Effector memory CD8-positive, alpha-beta T cell (primary cell): ENCODE results near the gene C3.

ENCODE experiments used
- ATAC-seq: fragments of 150-1000 bp; cut with Tn5 transposase; replicated peaks from 2 replicates; pipeline ENCODE4 v1.10.0; 2021; ENCODE audit warnings: mild to moderate bottlenecking, moderate library complexity
- DNase-seq, 3 experiments: peaks; one replicate each; pipeline ENCODE4 v3.0.0; 2021
- H3K27ac Mint-ChIP-seq, 2 donors: one replicate each; pipeline ENCODE4 v1.8.0; 2022; ENCODE audit warnings: mild to moderate bottlenecking in 2 of 2, mixed read lengths in 2 of 2, moderate library complexity in 2 of 2
- H3K27me3 Mint-ChIP-seq, 2 donors: one replicate each; pipeline ENCODE4 v1.8.0; 2022; ENCODE audit warnings: mixed read lengths in 2 of 2
- H3K36me3 Mint-ChIP-seq: one replicate; pipeline ENCODE4 v1.8.0; 2022; ENCODE audit warnings: mild to moderate bottlenecking, moderate library complexity, mixed read lengths; ENCODE audit not compliant: insufficient read depth
- H3K4me1 Mint-ChIP-seq, 2 donors: one replicate each; pipeline ENCODE4 v1.8.0; 2022; ENCODE audit warnings: low read depth in 2 of 2, mixed read lengths in 2 of 2
- H3K4me3 Mint-ChIP-seq, 2 donors: one replicate each; pipeline ENCODE4 v1.8.0; 2022; ENCODE audit warnings: mild to moderate bottlenecking in 2 of 2, mixed read lengths in 2 of 2, moderate library complexity in 2 of 2
- H3K9me3 Mint-ChIP-seq, 2 donors: one replicate each; pipeline ENCODE4 v1.8.0; 2022; ENCODE audit warnings: mixed read lengths in 2 of 2

Gene C3

DNA sequence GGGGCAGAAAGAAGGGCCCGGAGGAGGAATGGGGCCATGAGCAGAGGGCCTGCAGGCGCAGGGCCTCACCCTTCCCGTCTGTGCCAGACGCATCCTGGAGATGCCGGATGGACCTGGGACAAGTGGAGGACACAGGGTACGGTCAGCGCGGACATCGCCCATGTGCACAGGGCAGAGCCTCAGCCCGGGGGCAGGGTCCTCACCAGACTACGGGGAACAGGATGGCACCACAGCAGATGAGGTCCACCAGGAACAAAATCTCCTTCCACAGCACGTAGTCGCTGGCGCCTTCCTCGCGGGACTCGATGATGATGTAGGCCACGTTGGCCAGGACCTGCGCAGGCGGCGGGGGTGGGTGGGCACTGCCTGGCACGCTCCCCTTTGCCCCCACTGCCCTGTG lies 11.4 kb upstream of the C3 start:
- Mint-ChIP-seq H3K9me3 (no peaks in the 10 kb centered on the region), H3K4me1 (peaks cover 17 to 20% of the 10 kb centered on the region in 2 donors), H3K4me3 (no peak overlapping the region), H3K27me3 (no peaks in the 10 kb centered on the region), H3K27ac (no peak overlapping the region), H3K36me3 (peaks cover 26% of the 10 kb centered on the region)
- no peak for DNase-seq
- no peak for ATAC-seq

DNA sequence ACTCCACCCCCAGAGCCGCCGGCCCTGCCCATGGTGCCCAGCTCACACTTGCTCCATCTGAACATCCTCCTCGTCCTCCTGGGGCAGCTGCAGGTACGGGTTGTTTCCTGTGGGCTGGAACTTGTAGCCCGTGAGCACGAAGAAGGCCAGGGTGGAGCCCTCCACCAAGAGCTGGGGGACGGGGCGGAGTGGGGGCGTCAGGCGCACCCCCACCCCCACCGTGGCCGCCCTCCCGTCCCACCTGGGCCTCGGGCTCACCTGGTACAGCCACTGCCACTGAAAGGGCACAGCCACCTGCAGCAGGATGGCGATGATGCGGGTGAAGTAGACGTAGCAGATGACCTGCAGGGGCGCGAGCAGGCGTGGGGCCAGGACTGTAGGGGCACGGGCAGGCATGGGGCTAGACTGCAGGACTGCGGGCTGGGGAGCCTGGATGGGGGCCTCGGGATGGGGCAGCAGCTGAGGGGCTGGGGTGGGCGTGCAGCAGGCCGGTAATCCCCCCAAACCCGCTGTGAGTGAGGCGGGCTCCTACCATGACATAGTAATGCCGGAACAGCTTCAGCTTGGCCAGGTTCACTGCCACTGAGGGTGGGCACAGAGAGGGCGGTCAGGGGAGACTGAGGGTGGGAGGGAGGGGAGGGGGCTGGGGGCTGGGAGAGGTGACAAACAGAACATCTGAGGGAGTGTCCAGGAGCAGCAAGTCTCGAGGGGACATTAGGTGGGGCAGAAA lies 10.7 kb upstream of the C3 start:
- Mint-ChIP-seq H3K27ac (no peak overlapping the region), H3K4me1 (peaks cover 12 to 14% of the 10 kb centered on the region in 2 donors), H3K27me3 (no peaks in the 10 kb centered on the region), H3K9me3 (no peaks in the 10 kb centered on the region), H3K36me3 (peaks cover 19% of the 10 kb centered on the region), H3K4me3 (no peak overlapping the region)
- DNase-seq = no peak
- ATAC-seq = no peak

DNA sequence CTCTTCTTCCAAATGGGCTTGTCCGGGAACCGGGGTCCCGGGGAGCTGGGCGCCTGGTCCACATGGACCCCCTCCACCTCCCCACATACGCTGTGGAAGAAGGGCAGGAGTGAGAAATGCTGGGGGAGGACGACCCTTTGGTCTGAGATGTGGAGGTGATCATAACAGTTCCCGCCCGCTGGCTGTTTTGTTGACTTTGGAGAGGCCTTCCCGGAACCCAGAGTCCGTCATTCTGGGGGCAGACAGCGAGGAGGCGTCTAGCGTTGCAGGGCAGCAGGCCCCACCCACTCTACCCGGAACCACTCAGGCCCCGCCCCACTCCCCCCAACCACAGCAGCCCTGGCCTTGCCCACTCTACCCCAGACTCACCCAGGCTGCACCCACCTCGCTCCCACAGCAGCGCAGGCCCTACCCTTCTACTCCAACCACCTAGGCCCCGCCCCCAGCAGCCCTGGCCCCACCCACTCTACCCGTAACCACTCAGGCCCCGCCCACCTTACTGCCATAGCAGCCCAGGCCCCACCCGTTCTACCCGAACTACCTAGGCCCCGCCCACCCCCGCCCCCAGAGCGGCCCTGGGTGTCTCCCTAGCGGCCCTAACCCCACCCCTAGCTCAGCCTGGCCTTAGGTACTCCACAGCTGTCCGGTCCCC lies 9.8 kb upstream of the C3 start:
- no peaks in the 10 kb centered on the region for H3K27me3 Mint-ChIP-seq

DNA sequence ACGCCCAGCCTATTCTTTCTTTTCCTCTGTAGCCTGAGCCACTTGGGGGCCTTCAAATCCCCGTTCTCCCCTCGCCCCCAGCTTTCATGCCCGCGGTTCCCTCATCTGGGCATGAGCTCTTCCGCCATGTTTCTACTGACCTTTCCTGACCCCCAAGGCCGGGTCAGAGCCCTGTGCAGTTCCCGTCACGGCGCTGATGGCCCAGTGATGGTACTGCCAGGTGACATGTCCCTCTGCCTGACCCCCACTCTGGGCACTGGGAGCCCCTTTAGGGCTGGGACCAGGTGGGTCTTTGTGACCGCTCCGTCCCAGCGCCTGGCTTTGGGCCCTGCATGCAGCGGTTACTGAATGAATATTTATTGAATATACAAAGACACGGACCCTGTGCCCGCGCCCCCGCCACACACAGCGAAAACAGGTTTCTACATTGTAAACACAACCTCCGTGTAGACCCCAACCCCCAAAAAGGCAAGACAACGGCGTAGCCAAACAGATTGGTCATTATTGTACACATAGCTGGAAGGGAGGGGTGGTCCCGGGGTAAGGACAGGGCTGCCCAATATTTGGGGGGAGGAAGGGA lies 9.2 kb upstream of the C3 start:
- Mint-ChIP-seq H3K4me1 (peaks cover 16 to 19% of the 10 kb centered on the region in 2 donors), H3K36me3 (peaks cover 13% of the 10 kb centered on the region), H3K4me3 (no peak overlapping the region), H3K9me3 (no peaks in the 10 kb centered on the region), H3K27ac (no peak overlapping the region), H3K27me3 (no peaks in the 10 kb centered on the region)
- no peak for DNase-seq
- no peak for ATAC-seq

More for the DNA sequence above, 9.8 kb upstream of the C3 start:
- Mint-ChIP-seq H3K36me3 (peaks cover 17% of the 10 kb centered on the region), H3K4me3 (no peak overlapping the region), H3K27ac (no peak overlapping the region), H3K9me3 (no peaks in the 10 kb centered on the region), H3K4me1 (peaks cover 11 to 14% of the 10 kb centered on the region in 2 donors)
- DNase-seq (no peak), ATAC-seq (no peak)

DNA sequence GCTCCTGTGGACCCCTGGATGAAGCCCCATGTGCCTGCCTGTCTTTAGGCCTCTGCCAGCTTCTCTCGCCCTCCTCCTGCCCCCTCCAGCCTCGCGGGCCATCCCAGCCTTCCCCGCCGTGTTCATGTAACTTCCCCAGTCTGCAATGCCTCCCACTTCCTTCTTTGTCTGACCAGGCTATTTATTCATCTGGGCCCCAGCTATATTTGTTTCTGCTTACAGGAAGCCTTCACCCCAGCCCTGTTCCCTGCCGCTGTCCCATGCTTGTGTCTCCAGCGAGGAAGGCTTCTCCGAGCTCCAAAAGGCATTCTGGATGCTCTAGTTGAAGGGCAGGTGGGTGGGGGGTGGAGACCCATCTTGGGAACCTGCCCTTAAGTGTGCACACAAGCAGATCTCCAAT lies 7.9 kb upstream of the C3 start:
- Mint-ChIP-seq H3K9me3 (no peaks in the 10 kb centered on the region), H3K27me3 (no peaks in the 10 kb centered on the region), H3K36me3 (peaks cover 9% of the 10 kb centered on the region), H3K27ac (peak overlapping the region in 1 of 2 donors; percentile 84), H3K4me1 (peaks cover 20 to 24% of the 10 kb centered on the region in 2 donors), H3K4me3 (peak overlapping the region in 1 of 2 donors; percentile 29)
- ATAC-seq = no peak
- no peak for DNase-seq

DNA sequence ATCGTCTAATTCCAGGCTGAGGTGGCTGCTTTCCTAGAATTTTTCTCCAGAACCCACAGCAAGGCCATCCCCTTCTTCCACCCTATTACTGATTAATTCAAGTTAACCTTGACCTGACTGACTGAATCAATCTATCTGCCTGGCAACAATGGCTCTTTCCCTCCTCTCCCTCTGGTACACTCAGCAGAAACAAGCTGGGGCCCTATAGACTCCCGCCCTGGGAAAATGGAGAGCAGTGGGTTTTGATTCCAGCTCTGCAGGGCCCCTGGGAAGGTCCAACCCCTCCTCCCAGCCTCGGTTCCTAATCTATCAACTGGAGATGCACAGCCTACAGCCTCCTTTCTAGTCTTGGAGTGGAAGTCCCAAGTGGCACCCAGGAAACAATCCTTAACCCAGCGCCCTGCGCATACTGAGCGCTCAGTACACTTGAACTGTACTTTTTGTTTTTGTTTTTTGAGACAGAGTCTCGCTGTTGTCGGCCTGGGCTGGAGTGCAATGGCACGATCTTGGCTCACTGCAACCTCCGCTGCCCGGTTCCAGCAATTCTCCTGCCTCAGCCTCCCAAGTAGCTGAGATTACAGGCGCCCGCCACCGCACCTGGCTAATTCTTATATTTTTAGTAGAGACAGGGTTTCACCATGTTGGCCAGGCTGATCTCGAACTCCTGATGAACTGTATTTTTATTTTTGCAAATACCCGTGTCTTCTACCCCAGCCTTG lies 5.2 kb upstream of the C3 start:
- H3K4me1 Mint-ChIP-seq = peaks cover 13 to 20% of the 10 kb centered on the region in 2 donors
- ATAC-seq (no peak), DNase-seq (no peak)
- no peaks in the 10 kb centered on the region for H3K27me3 Mint-ChIP-seq
- no peak overlapping the region for H3K4me3 Mint-ChIP-seq
- H3K9me3 Mint-ChIP-seq = no peaks in the 10 kb centered on the region
- H3K27ac Mint-ChIP-seq = no peak overlapping the region
- H3K36me3 Mint-ChIP-seq = peaks cover 2% of the 10 kb centered on the region

DNA sequence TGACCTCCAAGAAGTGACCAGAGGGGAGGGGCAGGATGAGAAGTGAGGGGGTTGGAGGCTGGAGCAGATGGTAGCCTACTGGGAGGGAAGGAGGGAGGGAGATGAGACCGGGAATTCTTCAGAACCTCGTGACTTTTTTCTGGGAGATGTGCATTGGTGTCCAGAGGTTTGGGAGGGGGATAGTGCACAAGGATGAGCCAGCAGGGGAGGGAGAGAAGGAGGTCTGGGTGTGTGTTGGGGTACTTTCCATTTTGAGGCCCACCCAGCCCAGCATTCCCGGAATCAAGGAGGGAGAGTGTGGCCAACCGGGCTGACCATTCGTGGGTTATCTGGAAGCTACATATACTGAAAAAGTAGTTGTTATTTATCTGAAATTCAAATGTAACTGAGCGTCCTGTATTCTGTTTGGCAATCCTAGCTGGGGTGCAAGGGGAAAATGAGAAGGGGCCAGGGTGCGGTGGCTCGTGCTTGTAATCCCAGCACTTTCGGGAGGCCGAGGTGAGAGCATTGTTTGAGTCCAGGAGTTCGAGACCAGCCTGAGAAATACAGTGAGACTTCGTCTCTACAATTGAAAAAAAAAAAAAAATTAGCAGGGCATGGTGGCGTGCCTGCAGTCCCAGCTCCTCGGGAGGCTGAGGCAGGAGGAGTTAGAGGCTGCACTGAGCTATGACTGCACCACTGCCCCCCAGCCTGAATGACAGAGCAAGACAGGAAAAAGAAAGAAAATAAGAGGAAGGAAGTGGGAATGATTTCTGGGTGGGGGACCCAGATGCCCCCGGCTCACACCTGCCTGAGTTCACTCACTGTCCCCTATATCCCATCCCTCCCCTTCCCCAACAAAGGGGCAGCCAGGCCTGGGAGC lies 4.4 kb upstream of the C3 start:
- no peak overlapping the region for H3K4me3 Mint-ChIP-seq
- H3K4me1 Mint-ChIP-seq = peaks cover 14 to 25% of the 10 kb centered on the region in 2 donors
- no peak for ATAC-seq
- peaks cover 2% of the 10 kb centered on the region for H3K36me3 Mint-ChIP-seq
- no peaks in the 10 kb centered on the region for H3K9me3 Mint-ChIP-seq
- no peak for DNase-seq
- H3K27me3 Mint-ChIP-seq = no peaks in the 10 kb centered on the region
- peak overlapping the region; percentile 56 to 83 for H3K27ac Mint-ChIP-seq

DNA sequence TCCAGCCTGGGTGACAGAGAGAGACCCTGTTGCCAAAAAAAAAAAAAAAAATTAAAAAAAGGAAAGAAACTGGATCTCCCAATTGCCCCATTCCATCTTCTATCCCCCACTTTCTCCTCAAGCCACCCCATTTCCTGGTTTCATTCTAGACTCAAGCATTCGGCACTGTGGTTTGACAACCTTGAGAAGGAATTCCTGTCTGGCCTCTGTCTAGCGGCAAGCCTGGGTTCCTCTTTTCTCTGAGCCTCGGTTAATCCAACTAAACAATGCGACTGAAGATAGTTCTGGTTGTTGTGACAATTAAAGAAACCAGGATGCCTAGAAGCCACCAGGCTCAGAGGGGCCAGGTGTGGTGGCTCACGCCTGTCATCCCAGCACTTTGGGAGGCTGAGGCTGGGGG lies 3.3 kb upstream of the C3 start:
- no peak for DNase-seq
- ATAC-seq = peak; percentile 24
- H3K27ac Mint-ChIP-seq = peak overlapping the region in 1 of 2 donors; percentile 83
- H3K36me3 Mint-ChIP-seq = peaks cover 2% of the 10 kb centered on the region
- no peaks in the 10 kb centered on the region for H3K9me3 Mint-ChIP-seq
- H3K4me1 Mint-ChIP-seq = peaks cover 23 to 26% of the 10 kb centered on the region in 2 donors
- no peaks in the 10 kb centered on the region for H3K27me3 Mint-ChIP-seq
- no peak overlapping the region for H3K4me3 Mint-ChIP-seq

DNA sequence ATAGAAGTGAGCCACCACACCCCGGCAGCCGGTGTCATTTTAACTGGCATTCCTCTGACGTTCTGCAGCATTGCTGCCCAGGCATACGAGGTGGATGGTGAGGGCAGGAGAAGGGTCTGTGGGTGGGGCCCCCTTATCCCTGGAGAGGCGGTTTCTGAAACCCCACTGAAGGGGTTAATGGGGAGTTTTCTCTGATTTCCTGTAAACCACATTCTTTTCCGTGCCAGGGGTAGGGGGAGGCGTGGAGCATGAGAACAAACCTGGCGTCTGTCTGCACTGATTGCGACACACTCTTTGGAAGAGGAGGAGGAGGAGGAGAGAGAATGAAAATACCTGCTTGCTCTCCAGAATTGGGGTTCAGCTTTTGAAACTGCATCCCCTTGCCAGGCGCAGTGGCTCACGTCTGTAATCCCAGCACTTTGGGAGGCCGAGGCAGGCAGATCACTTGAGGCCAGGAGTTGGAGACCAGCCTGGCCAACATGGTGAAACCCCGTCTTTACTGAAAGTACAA lies 2.7 kb upstream of the C3 start:
- no peak for ATAC-seq
- peak overlapping the region in 1 of 2 donors; percentile 83 for H3K27ac Mint-ChIP-seq

DNA sequence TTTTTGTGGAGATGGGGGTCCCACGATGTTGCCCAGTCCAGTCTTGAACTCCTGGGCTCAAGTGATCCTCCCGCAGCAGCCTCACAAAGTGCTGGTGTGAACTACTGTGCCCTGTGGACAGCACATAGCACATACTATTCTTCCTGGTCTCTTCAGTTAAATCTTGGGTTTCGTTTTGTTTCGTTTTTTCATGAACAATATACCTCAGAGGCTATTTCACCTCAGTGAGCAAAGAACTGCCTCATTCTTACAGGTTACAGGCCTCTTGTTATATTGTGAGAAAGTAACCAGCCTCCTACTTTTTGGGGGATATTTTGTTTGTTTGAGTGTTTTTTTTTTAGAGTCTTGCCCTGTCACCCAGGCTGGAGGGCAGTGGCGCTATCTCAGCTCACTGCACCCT lies 1.3 kb upstream of the C3 start:
- Mint-ChIP-seq H3K4me3 (no peak overlapping the region), H3K9me3 (no peaks in the 10 kb centered on the region), H3K27ac (no peak overlapping the region), H3K36me3 (peaks cover 6% of the 10 kb centered on the region), H3K27me3 (peaks cover 0 to 5% of the 10 kb centered on the region in 2 donors), H3K4me1 (peaks cover 26 to 34% of the 10 kb centered on the region in 2 donors)
- ATAC-seq (peak; percentile 36), DNase-seq (no peak)

More for the DNA sequence above, 2.7 kb upstream of the C3 start:
- Mint-ChIP-seq H3K4me3 (no peak overlapping the region), H3K36me3 (peaks cover 2% of the 10 kb centered on the region), H3K27me3 (no peaks in the 10 kb centered on the region), H3K4me1 (peaks cover 22 to 26% of the 10 kb centered on the region in 2 donors), H3K9me3 (no peaks in the 10 kb centered on the region)
- DNase-seq = no peak

DNA sequence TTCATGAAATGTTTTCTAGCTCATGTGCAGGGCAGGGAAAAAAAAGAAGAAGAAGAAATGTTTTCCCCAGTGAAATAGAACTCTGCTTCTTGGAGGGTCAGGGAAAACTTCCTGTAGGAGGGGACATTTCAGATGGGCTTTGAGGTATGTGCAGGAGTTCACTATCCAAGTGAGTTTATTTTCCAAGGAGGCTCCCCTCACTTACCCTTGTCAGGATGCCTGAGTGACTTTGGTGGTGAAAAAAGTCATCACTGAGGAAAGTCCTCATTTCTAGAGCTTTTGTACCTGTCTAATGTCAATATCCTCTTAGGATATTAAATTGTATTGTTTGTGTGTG lies 656 bp upstream of the C3 start:
- Mint-ChIP-seq H3K27me3 (peaks cover 0 to 5% of the 10 kb centered on the region in 2 donors), H3K27ac (no peak overlapping the region), H3K36me3 (peaks cover 6% of the 10 kb centered on the region), H3K9me3 (no peaks in the 10 kb centered on the region), H3K4me1 (peaks cover 26 to 34% of the 10 kb centered on the region in 2 donors), H3K4me3 (no peak overlapping the region)
- no peak for DNase-seq
- no peak for ATAC-seq

DNA sequence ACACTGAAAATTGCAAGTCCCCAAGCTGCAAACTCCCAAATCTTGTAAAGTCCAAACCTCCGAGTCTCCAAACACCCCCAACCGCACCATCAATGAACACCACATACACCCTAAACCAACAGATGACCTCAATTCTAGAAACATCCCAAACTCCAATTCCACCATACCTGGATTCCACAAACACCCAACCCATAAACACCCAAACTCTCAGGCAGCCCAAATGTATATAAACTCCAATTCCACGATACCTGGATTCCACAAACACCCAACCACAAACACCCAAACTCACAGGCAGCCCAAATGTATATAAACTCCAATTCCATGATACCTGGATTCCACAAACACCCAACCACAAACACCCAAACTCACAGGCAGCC lies 470 bp downstream of the C3 start:
- H3K9me3 Mint-ChIP-seq = no peaks in the 10 kb centered on the region
- peaks cover 22 to 28% of the 10 kb centered on the region in 2 donors for H3K4me1 Mint-ChIP-seq
- peaks cover 0 to 5% of the 10 kb centered on the region in 2 donors for H3K27me3 Mint-ChIP-seq
- DNase-seq (no peak), ATAC-seq (no peak)
- H3K27ac Mint-ChIP-seq = no peak overlapping the region
- no peak overlapping the region for H3K4me3 Mint-ChIP-seq
- H3K36me3 Mint-ChIP-seq = peaks cover 6% of the 10 kb centered on the region

DNA sequence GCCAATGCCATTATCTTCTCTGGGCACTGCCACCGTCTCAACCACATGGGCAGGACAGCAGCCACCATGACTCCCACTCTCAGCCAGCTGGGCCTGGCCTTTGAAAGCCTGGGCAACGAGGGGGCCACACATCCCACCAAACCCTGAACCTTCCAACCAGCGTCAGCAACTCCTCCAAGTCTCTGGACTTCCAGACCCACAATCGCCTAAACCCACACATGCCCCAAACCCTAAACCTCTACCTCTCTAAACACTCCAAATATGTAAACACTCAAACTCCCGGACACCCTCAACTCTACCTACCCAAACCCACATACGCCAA lies 949 bp downstream of the C3 start:
- DNase-seq (no peak), ATAC-seq (no peak)
- Mint-ChIP-seq H3K4me3 (peak overlapping the region in 1 of 2 donors; percentile 7), H3K27me3 (peaks cover 0 to 5% of the 10 kb centered on the region in 2 donors), H3K4me1 (peaks cover 18 to 26% of the 10 kb centered on the region in 2 donors), H3K36me3 (peaks cover 6% of the 10 kb centered on the region), H3K27ac (peak overlapping the region in 1 of 2 donors; percentile 0), H3K9me3 (no peaks in the 10 kb centered on the region)
